K562 (cell line): ENCODE results near the gene NSMCE1. TPM values are rescaled to one million over a fixed set of nuclear protein-coding genes. Genes with fewer than 3 reads are reported as not detected.
A peak's percentile ranks its signal among the peaks of the same experiment; 100 is the strongest.

Source experiments
- ATF3 ChIP-seq, 2 experiments: fragments of 450-650 bp in 1 of 2; sonication (generic) in 1 of 2; formaldehyde crosslinking in 1 of 2; IDR thresholded peaks in 1 of 2; conservative IDR thresholded peaks in 1 of 2; 2 replicates each; pipeline versions ENCODE4 v1.6.1 to v1.8.1; 2016 to 2023; ENCODE audit warnings: mild to moderate bottlenecking in 2 of 2, moderate library complexity in 2 of 2, inconsistent platforms in 1 of 2, missing genetic modification reagents in 1 of 2
- ELK3 ChIP-seq: fragments of 450-650 bp; formaldehyde crosslinking; IDR thresholded peaks from 2 replicates; pipeline ENCODE4 v1.4.0; 2020; ENCODE audit warnings: mild to moderate bottlenecking
- FOXK2 ChIP-seq, 2 experiments: fragments of 450-650 bp; IDR thresholded peaks in 1 of 2; conservative IDR thresholded peaks in 1 of 2; 2 replicates each; pipeline ENCODE4 v1.6.1; 2016; ENCODE audit warnings: low read depth in 2 of 2, mild to moderate bottlenecking in 1 of 2
- KDM1A ChIP-seq, 2 experiments: fragments of 450-650 bp; IDR thresholded peaks; 2 replicates each; pipeline ENCODE4 v1.6.1; 2016; ENCODE audit warnings: mild to moderate bottlenecking in 2 of 2
- MBD2 ChIP-seq: sonication (generic); IDR thresholded peaks from 2 replicates; pipeline ENCODE4 v1.6.1; 2016; ENCODE audit warnings: low read depth, borderline replicate concordance
- PHF21A ChIP-seq: fragments of 450-650 bp; IDR thresholded peaks from 2 replicates; pipeline ENCODE4 v1.6.1; 2017; ENCODE audit warnings: low read depth, borderline replicate concordance
- PHF8 ChIP-seq: fragments of 200-600 bp; sonication (generic); IDR thresholded peaks from 2 replicates; pipeline ENCODE4 v1.6.1; 2012; ENCODE audit warnings: mixed run types, mild to moderate bottlenecking, inconsistent platforms, low read length, moderate library complexity, borderline replicate concordance
- PKNOX1 ChIP-seq: fragments of 450-650 bp; IDR thresholded peaks from 2 replicates; pipeline ENCODE4 v1.6.1; 2016
- RB1 ChIP-seq: fragments of 450-650 bp; IDR thresholded peaks from 2 replicates; pipeline ENCODE4 v1.6.1; 2017; ENCODE audit warnings: low read depth, mild to moderate bottlenecking
- RBBP5 ChIP-seq: fragments of 200-600 bp; sonication (generic); IDR thresholded peaks from 2 replicates; pipeline ENCODE4 v1.6.1; 2012; ENCODE audit warnings: borderline replicate concordance, mild to moderate bottlenecking, low read length, control low read depth, inconsistent platforms; ENCODE audit not compliant: insufficient read depth, poor library complexity, severe bottlenecking
- SIRT6 ChIP-seq: IDR thresholded peaks from one replicate; pipeline ENCODE4 v1.6.1; 2012; ENCODE audit warnings: low read depth, mild to moderate bottlenecking, control low read depth, inconsistent platforms, low read length, moderate library complexity
- TCF7 ChIP-seq: sonication (generic); IDR thresholded peaks from 2 replicates; pipeline ENCODE4 v1.6.1; 2016; ENCODE audit warnings: antibody characterized with exemption, borderline replicate concordance
- YBX1 ChIP-seq: fragments of 450-650 bp; IDR thresholded peaks from 2 replicates; pipeline ENCODE4 v1.7.1; 2016; ENCODE audit warnings: mild to moderate bottlenecking
- ZFP36 ChIP-seq: fragments of 150-350 bp; IDR thresholded peaks from 2 replicates; pipeline ENCODE4 v1.6.1; 2018; ENCODE audit warnings: low read length, low read depth; ENCODE audit not compliant: partially characterized antibody
- ZNF232 ChIP-seq: sonication (generic); formaldehyde crosslinking; IDR thresholded peaks from 2 replicates; pipeline ENCODE4 v1.8.0; 2022; ENCODE audit warnings: mild to moderate bottlenecking, missing genetic modification reagents
- ZNF354B ChIP-seq: fragments of 250-450 bp; sonication (Bioruptor Pico); IDR thresholded peaks from 2 replicates; pipeline ENCODE4 v1.4.0; 2020
- ZNF76 ChIP-seq: fragments of 250-450 bp; sonication (Bioruptor Pico); IDR thresholded peaks from 2 replicates; pipeline ENCODE4 v1.4.0; 2020; ENCODE audit warnings: mild to moderate bottlenecking, moderate library complexity, borderline replicate concordance
- polyA plus RNA-seq, 8 experiments: library from polyadenylated mRNA; depleted of rRNA in 4 of 8; stranded (reverse) in 5 of 8; unstranded in 3 of 8; fragments of >200 nt; fragmentation: Nextera tagmentation in 2 of 8; fragmentation: Illumina TruSeq in 1 of 8; extraction: Ambion mirVana in 2 of 8; extraction: Trizol in 1 of 8; gene quantifications; 2 replicates each; pipeline versions ENCODE4 v1.2.1 to v1.2.3, GENCODE V29; 2011 to 2014; ENCODE audit warnings: inconsistent platforms in 1 of 8, missing spikeins in 1 of 8
- total RNA-seq, 7 experiments: library from RNA; depleted of rRNA in 6 of 7; stranded (reverse); fragments of >200 nt in 6 of 7; fragmentation: Illumina TruSeq in 2 of 7; extraction: Trizol in 2 of 7; gene quantifications; 2 replicates each; pipeline versions ENCODE4 v1.2.1 to v1.2.3, GENCODE V29; 2011 to 2021; ENCODE audit warnings: low replicate concordance in 1 of 7
- TF ChIP-seq, protein P1 (sequence below): fragments of 450-650 bp; IDR thresholded peaks from 2 replicates; pipeline ENCODE4 v1.6.1; 2018; ENCODE audit not compliant: partially characterized antibody
- TF ChIP-seq, protein P2 (sequence below): IDR thresholded peaks from 2 replicates; pipeline ENCODE4 v1.6.1; 2012; ENCODE audit warnings: low read depth, low read length, improper control_type of control experiment, borderline replicate concordance

NSMCE1 gene
- total and polyA plus RNA-seq, 9 of the 15 experiments (the other 6 are each of a cell fraction or from before 2014, with no cell fraction given), result 52.1 to 163 (median 61.5) TPM

DNA sequence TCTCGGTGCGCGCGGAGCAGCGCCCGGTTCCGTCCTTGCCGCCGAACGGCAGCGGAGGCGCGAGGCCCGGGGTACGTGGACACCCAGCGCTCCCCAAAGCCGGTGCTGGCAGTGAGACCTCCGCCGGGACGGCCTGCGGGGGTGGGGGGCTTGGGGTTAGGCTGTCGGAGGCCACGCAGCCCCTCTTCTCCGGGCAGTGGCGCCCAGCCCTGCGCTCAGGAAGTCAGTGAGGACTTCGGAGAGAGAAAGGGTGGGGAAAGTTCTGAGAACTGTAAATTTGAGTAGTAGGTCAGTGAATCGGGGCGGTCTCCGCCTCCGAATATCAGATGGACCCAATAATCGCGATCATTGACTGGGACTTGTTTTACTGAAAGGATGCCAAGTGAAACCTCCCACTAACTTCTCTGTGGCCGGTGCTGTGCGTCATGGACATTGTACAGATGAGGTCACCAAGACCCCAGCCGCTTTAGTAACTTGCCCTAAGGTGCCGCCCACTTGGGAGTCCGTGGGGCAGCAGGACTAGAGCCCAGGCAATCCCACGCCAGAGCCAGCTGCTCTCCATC, 45.7 kb upstream of the NSMCE1 start (continued):
- no peak for TF ChIP-seq ZNF76 (CRISPR knock-in tag)
- TF ChIP-seq RBBP5, result peak; percentile 10
- 0 out of 4 replicates have a peak, but pooled peaks of 1 of the 2 experiments have one; percentile 8 for TF ChIP-seq KDM1A (IDR thresholded peaks at IDR 0.05)
- TF ChIP-seq RB1, result no peak
- no peak for TF ChIP-seq SIRT6
- no peak for TF ChIP-seq YBX1
- no peak for TF ChIP-seq FOXK2 (conservative IDR thresholded peaks at IDR 0.05 in 1 of 2, IDR thresholded peaks at IDR 0.05 in 1 of 2; ENCODE audit: low read depth in 2 of 2)
- TF ChIP-seq, protein P1, sequence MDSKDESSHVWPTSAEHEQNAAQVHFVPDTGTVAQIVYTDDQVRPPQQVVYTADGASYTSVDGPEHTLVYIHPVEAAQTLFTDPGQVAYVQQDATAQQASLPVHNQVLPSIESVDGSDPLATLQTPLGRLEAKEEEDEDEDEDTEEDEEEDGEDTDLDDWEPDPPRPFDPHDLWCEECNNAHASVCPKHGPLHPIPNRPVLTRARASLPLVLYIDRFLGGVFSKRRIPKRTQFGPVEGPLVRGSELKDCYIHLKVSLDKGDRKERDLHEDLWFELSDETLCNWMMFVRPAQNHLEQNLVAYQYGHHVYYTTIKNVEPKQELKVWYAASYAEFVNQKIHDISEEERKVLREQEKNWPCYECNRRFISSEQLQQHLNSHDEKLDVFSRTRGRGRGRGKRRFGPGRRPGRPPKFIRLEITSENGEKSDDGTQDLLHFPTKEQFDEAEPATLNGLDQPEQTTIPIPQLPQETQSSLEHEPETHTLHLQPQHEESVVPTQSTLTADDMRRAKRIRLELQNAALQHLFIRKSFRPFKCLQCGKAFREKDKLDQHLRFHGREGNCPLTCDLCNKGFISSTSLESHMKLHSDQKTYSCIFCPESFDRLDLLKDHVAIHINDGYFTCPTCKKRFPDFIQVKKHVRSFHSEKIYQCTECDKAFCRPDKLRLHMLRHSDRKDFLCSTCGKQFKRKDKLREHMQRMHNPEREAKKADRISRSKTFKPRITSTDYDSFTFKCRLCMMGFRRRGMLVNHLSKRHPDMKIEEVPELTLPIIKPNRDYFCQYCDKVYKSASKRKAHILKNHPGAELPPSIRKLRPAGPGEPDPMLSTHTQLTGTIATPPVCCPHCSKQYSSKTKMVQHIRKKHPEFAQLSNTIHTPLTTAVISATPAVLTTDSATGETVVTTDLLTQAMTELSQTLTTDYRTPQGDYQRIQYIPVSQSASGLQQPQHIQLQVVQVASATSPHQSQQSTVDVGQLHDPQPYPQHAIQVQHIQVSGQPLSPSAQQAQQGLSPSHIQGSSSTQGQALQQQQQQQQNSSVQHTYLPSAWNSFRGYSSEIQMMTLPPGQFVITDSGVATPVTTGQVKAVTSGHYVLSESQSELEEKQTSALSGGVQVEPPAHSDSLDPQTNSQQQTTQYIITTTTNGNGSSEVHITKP, result no peak
- TF ChIP-seq ATF3 (IDR thresholded peaks at IDR 0.05), result peak; percentile 62; the same call in 1 of the 2 replicates
- no peak for TF ChIP-seq ATF3 (CRISPR knock-in tag; conservative IDR thresholded peaks at IDR 0.05)
- TF ChIP-seq ZNF232 (CRISPR knock-in tag), result no peak
- TF ChIP-seq PHF21A, result 0 out of 2 replicates have a peak, but pooled peaks have one; percentile 42
- TF ChIP-seq, protein P2, sequence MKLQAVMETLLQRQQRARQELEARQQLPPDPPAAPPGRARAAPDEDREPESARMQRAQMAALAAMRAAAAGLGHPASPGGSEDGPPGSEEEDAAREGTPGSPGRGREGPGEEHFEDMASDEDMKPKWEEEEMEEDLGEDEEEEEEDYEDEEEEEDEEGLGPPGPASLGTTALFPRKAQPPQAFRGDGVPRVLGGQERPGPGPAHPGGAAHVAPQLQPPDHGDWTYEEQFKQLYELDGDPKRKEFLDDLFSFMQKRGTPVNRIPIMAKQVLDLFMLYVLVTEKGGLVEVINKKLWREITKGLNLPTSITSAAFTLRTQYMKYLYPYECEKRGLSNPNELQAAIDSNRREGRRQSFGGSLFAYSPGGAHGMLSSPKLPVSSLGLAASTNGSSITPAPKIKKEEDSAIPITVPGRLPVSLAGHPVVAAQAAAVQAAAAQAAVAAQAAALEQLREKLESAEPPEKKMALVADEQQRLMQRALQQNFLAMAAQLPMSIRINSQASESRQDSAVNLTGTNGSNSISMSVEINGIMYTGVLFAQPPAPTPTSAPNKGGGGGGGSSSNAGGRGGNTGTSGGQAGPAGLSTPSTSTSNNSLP, result no peak
- no peak for TF ChIP-seq MBD2
- TF ChIP-seq TCF7, result no peak
- peak; percentile 15; the same call in 1 of the 2 replicates for TF ChIP-seq PKNOX1
- no peak for TF ChIP-seq ELK3 (CRISPR knock-in tag)
- TF ChIP-seq PHF8, result peak; percentile 47; the same call in 1 of the 2 replicates
- TF ChIP-seq ZNF354B, result no peak
- TF ChIP-seq ZFP36, result no peak
